Keratinocyte (primary cell): ENCODE measurements around the gene ATP2B1. TPM values are rescaled to one million over a fixed set of nuclear protein-coding genes. Genes with fewer than 3 reads are reported as not detected.

ENCODE experiments used
- DNase-seq: peaks from one replicate; pipeline ENCODE4 v3.0.0-alpha.2; 2011; ENCODE audit warnings: low read depth, missing footprints, low spot score
- FAIRE-seq: peaks from 2 replicates; lab custom pipeline; 2011; peaks lifted over from hg19 to GRCh38; lab: Jason Lieb, UNC
- H2AFZ ChIP-seq: 2 replicates; pipeline ENCODE4 v1.6.0; 2012; ENCODE audit warnings: low read length, control low read depth, inconsistent platforms; ENCODE audit not compliant: control insufficient read depth
- H3K27ac ChIP-seq: 2 replicates; pipeline ENCODE4 v1.5.1; 2011; ENCODE audit warnings: low read length; ENCODE audit not compliant: control insufficient read depth, insufficient read depth
- H3K27me3 ChIP-seq: 3 replicates; pipeline ENCODE4 v1.6.0; 2011; ENCODE audit warnings: low read length; ENCODE audit not compliant: control insufficient read depth, insufficient read depth; ENCODE audit errors: extremely low read depth
- H3K36me3 ChIP-seq, 2 experiments: 2 replicates in 1 of 2; 3 replicates in 1 of 2; pipeline ENCODE4 v1.5.1; 2011; ENCODE audit warnings: low read length in 2 of 2, mild to moderate bottlenecking in 1 of 2; ENCODE audit not compliant: control insufficient read depth in 2 of 2, insufficient read depth in 2 of 2; ENCODE audit errors: extremely low read depth in 1 of 2
- H3K4me1 ChIP-seq: 3 replicates; pipeline ENCODE4 v1.5.1; 2011; ENCODE audit warnings: low read length; ENCODE audit not compliant: control insufficient read depth, insufficient read depth; ENCODE audit errors: extremely low read depth
- H3K4me2 ChIP-seq: 3 replicates; pipeline ENCODE4 v1.6.0; 2011; ENCODE audit warnings: low read depth, low read length; ENCODE audit not compliant: control insufficient read depth, insufficient read depth; ENCODE audit errors: extremely low read depth
- H3K4me3 ChIP-seq, 3 experiments: fragments of 200-600 bp in 1 of 3; sonication (generic) in 1 of 3; 2 replicates in 2 of 3; 3 replicates in 1 of 3; pipeline ENCODE4 v1.5.1; 2011 to 2016; ENCODE audit warnings: low read length in 3 of 3, mild to moderate bottlenecking in 3 of 3, control low read depth in 2 of 3, inconsistent platforms in 1 of 3, low read depth in 1 of 3, mixed read lengths in 1 of 3, mixed run types in 1 of 3, moderate library complexity in 1 of 3; ENCODE audit not compliant: control insufficient read depth in 2 of 3, insufficient read depth in 2 of 3; ENCODE audit errors: extremely low read depth in 1 of 3
- H3K79me2 ChIP-seq: 2 replicates; pipeline ENCODE4 v1.6.0; 2012; ENCODE audit warnings: low read length; ENCODE audit not compliant: control insufficient read depth, insufficient read depth
- H3K9ac ChIP-seq: 3 replicates; pipeline ENCODE4 v1.6.0; 2011; ENCODE audit warnings: low read length; ENCODE audit not compliant: control insufficient read depth, insufficient read depth; ENCODE audit errors: extremely low read depth
- H3K9me1 ChIP-seq: 3 replicates; pipeline ENCODE4 v1.6.0; 2011; ENCODE audit warnings: low read length; ENCODE audit not compliant: control insufficient read depth, insufficient read depth; ENCODE audit errors: extremely low read depth
- H3K9me3 ChIP-seq: 2 replicates; pipeline ENCODE4 v1.5.1; 2012; ENCODE audit warnings: low read depth, low read length; ENCODE audit not compliant: control insufficient read depth
- H4K20me1 ChIP-seq: 3 replicates; pipeline ENCODE4 v1.6.0; 2011; ENCODE audit warnings: low read length; ENCODE audit not compliant: control insufficient read depth, insufficient read depth; ENCODE audit errors: extremely low read depth
- EZH2 ChIP-seq: IDR thresholded peaks from one replicate; pipeline ENCODE4 v1.6.1; 2012; ENCODE audit warnings: inconsistent platforms, mild to moderate bottlenecking, low read length, moderate library complexity
- dilution Hi-C: fragments of 300-500 bp; cut with MboI; formaldehyde crosslinking; loops from one replicate; pipeline ENCODE4 v1.7.0; 2020; ENCODE audit warnings: low sequenced_read_pairs; ENCODE audit not compliant: extremely low pct_ligation_motif_present
- polyA plus RNA-seq, 5 experiments: library from polyadenylated mRNA; depleted of rRNA in 3 of 5; stranded (reverse) in 3 of 5; stranded (forward) in 1 of 5; unstranded in 1 of 5; fragments of >200 nt; gene quantifications; 1 replicate in 1 of 5; 2 replicates in 3 of 5; 3 replicates in 1 of 5; pipeline versions ENCODE4 v1.2.1 to v1.2.3, GENCODE V29; 2011 to 2012; ENCODE audit warnings: missing spikeins in 2 of 5, low read depth in 1 of 5, low replicate concordance in 1 of 5
- small RNA-seq, 3 experiments: library from RNA; depleted of rRNA; stranded (forward); fragments of <200 nt; gene quantifications; one replicate each; pipeline ENCODE3, GENCODE V24; 2012; ENCODE audit warnings: low read depth in 3 of 3, low replicate concordance in 1 of 3; ENCODE audit not compliant: insufficient read length in 3 of 3
- TF ChIP-seq, protein P1 (sequence below), 3 experiments: IDR thresholded peaks in 1 of 3; conservative IDR thresholded peaks in 1 of 3; optimal IDR thresholded peaks in 1 of 3; 2 replicates in 2 of 3; 3 replicates in 1 of 3; pipeline versions ENCODE3 to v1.5.1; 2011; ENCODE audit warnings: low read length in 3 of 3, mild to moderate bottlenecking in 3 of 3, moderate library complexity in 2 of 3, control low read depth in 1 of 3, inconsistent platforms in 1 of 3; ENCODE audit not compliant: insufficient read depth in 2 of 3; ENCODE audit errors: extremely low read depth in 1 of 3

The ATP2B1 gene
- polyA plus RNA-seq, 1 donor (not counting 4 experiments of a cell fraction or from before 2014, with no cell fraction given): 24.6 TPM

DNA sequence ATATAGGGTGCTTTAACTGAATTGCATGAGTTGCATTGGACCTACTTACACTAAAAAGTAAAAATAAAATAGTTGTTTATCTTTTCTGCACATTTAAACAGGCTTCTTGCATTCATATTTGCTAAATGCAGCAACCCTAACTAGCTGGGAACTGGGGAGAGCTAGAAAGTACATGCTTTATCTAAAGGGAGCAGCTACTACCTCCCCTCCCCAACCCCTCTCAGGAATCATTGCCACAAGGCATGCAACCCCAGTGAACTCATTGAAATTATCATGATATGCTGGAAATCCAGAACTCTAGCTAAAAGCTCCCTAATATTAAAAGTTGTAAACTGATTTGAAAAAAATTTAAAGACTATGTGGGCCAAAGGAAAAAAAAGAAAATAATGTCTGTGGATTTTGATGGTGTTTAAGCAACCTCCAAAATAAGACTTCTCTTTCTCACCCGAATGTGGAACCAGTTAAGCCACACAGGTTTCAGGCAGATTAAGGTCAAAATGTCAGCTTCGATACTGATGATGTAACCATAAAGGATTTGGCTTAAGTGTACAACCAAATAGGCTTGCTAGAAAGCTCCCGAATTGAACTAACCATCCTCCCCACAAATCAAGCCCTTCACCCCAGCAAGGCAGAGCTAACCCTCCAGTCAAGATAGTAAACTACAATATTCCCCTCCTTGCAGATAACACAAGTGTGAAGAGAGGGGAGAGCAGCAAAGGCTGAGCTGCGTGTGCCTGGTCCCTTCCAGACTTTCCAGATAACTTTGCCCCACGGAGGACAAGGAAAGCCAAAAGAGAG, 169.0 kb downstream of the ATP2B1 start:
- no peak overlapping the region for H3K27ac ChIP-seq
- peaks cover 5% of the 10 kb centered on the region for H3K4me1 ChIP-seq
- no peaks in the 10 kb centered on the region for H3K79me2 ChIP-seq
- dilution Hi-C loops: no loop called here
- H3K9ac ChIP-seq: no peak overlapping the region
- H3K4me3 ChIP-seq: no peak overlapping the region
- H2AFZ ChIP-seq: no peak overlapping the region
- TF ChIP-seq, protein P1, sequence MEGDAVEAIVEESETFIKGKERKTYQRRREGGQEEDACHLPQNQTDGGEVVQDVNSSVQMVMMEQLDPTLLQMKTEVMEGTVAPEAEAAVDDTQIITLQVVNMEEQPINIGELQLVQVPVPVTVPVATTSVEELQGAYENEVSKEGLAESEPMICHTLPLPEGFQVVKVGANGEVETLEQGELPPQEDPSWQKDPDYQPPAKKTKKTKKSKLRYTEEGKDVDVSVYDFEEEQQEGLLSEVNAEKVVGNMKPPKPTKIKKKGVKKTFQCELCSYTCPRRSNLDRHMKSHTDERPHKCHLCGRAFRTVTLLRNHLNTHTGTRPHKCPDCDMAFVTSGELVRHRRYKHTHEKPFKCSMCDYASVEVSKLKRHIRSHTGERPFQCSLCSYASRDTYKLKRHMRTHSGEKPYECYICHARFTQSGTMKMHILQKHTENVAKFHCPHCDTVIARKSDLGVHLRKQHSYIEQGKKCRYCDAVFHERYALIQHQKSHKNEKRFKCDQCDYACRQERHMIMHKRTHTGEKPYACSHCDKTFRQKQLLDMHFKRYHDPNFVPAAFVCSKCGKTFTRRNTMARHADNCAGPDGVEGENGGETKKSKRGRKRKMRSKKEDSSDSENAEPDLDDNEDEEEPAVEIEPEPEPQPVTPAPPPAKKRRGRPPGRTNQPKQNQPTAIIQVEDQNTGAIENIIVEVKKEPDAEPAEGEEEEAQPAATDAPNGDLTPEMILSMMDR (optimal IDR thresholded peaks at IDR 0.05 in 1 of 3, IDR thresholded peaks at IDR 0.05 in 1 of 3, conservative IDR thresholded peaks at IDR 0.05 in 1 of 3; ENCODE audit: extremely low read depth in 1 of 3, insufficient read depth in 2 of 3, low read length in 3 of 3): no peak
- no peak for TF ChIP-seq EZH2
- no peaks in the 10 kb centered on the region for H3K9me3 ChIP-seq
- no peak for FAIRE-seq
- no peak for DNase-seq
- no peak overlapping the region for H3K4me2 ChIP-seq
- no peaks in the 10 kb centered on the region for H3K27me3 ChIP-seq
- H3K36me3 ChIP-seq: no peaks in the 10 kb centered on the region
- H3K9me1 ChIP-seq: no peaks in the 10 kb centered on the region
- H4K20me1 ChIP-seq: no peaks in the 10 kb centered on the region

DNA sequence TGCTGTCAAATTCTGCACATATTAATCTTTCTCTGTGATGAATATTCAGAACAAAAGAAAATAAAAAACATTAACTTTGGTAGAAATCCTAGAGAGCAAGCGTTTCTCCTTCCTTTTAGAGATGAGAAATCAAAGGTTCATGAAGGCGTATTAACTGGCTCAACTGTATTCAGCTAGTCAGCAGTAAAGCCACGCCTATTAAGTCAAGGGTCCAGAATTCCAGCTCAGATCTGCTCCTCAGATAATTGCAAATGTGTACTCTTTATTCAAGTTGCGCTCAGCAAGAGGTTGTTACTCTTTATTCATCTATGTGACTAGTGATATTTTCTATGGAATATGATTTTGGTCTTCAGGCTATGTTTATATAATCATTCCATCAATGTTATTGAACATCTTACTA, 169.7 kb downstream of the ATP2B1 start:
- FAIRE-seq (no peak), DNase-seq (no peak)
- H3K9me3 ChIP-seq: no peaks in the 10 kb centered on the region
- H3K27me3 ChIP-seq: no peaks in the 10 kb centered on the region
- no peak overlapping the region for H2AFZ ChIP-seq
- no peak for TF ChIP-seq EZH2
- TF ChIP-seq, protein P1 (optimal IDR thresholded peaks at IDR 0.05 in 1 of 3, IDR thresholded peaks at IDR 0.05 in 1 of 3, conservative IDR thresholded peaks at IDR 0.05 in 1 of 3; ENCODE audit: extremely low read depth in 1 of 3, insufficient read depth in 2 of 3, low read length in 3 of 3): no peak
- no peak overlapping the region for H3K27ac ChIP-seq
- H3K79me2 ChIP-seq: no peaks in the 10 kb centered on the region
- H3K4me1 ChIP-seq: peaks cover 5% of the 10 kb centered on the region
- no peak overlapping the region for H3K4me2 ChIP-seq
- no peaks in the 10 kb centered on the region for H3K9me1 ChIP-seq
- no peak overlapping the region for H3K9ac ChIP-seq
- no peaks in the 10 kb centered on the region for H4K20me1 ChIP-seq
- no peaks in the 10 kb centered on the region for H3K36me3 ChIP-seq
- no peak overlapping the region for H3K4me3 ChIP-seq
- dilution Hi-C loops: no loop called here

Small RNAs within 50 kb of the gene (small RNA-seq; reads per million reads assigned to genes)
- gene AC025034.2 (0 reads per million in 3 experiments), gene RNA5SP365 (0 to 0.33 (median 0.25) reads per million in 3 experiments), gene RNU6-148P (0 reads per million in 3 experiments)

Other genes with a start within 250 kb of the ATP2B1 start
- gene GALNT4, start 184.0 kb downstream of the ATP2B1 start, polyA plus RNA-seq: 1.9 to 3.7 TPM (median 3.4 TPM) in 3 replicates
- 11.9 to 16.4 TPM (median 15.4 TPM) in 3 replicates for gene POC1B, start 182.8 kb downstream of the ATP2B1 start, polyA plus RNA-seq